GM19455 (cell line): ENCODE measurements around the gene HOXB3.
"Not testable (repeated sequence)": the region's sequence is repeated elsewhere in the genome, so short reads cannot be mapped to it uniquely, and the experiment has no call there.

ENCODE experiments used
- ATAC-seq: cut with Tn5 transposase; IDR thresholded peaks from one replicate; pipeline ENCODE4 v1.9.1; 2021; ENCODE audit not compliant: unreplicated experiment

HOXB3 gene

GRCh38 chr17:48509708-48510107 lies 80.3 kb downstream of the HOXB3 start:
- not testable (repeated sequence) for ATAC-seq

GRCh38 chr17:48506246-48506645 lies 83.8 kb downstream of the HOXB3 start:
- ATAC-seq = no peak

- peak; percentile 83 for ATAC-seq
Observed at GRCh38 chr17:48505788-48506187, 84.3 kb downstream of the HOXB3 start.

GRCh38 chr17:48504953-48505352 lies 85.1 kb downstream of the HOXB3 start:
- no peak for ATAC-seq

GRCh38 chr17:48503747-48504146 lies 86.3 kb downstream of the HOXB3 start:
- no peak for ATAC-seq

GRCh38 chr17:48502901-48503300 lies 87.1 kb downstream of the HOXB3 start:
- no peak for ATAC-seq

- ATAC-seq = no peak
Observed at GRCh38 chr17:48502312-48502711, 87.7 kb downstream of the HOXB3 start.

- ATAC-seq = no peak
Observed at GRCh38 chr17:48500435-48501426, 89.3 kb downstream of the HOXB3 start.

GRCh38 chr17:48499735-48500434 lies 90.2 kb downstream of the HOXB3 start:
- no peak for ATAC-seq

- ATAC-seq = no peak
Observed at GRCh38 chr17:48499248-48499647, 90.8 kb downstream of the HOXB3 start.
